Calu3 (cell line): ENCODE measurements around the gene CPAMD8. TPM values are rescaled to one million over a fixed set of nuclear protein-coding genes. Genes with fewer than 3 reads are reported as not detected.

Experiments used
- BruUV-seq: library from RNA; stranded (reverse); fragments of 400-500 nt; replicated peaks from 2 replicates; lab custom pipeline; 2021; lab: Mats Ljungman, UMichigan
- CTCF ChIA-PET: fragments of 300-600 bp; sonication (Branson Sonifier 250); formaldehyde crosslinking; loops from one replicate; lab custom pipeline; 2022; ENCODE audit warnings: antibody characterized with exemption; lab: Charles Lee
- DNase-seq: peaks from one replicate; pipeline ENCODE4 v3.0.0; 2022
- H3K27ac Mint-ChIP-seq: one replicate; pipeline ENCODE4 v1.8.0; 2022; ENCODE audit warnings: mixed read lengths; ENCODE audit not compliant: unreplicated experiment
- H3K27me3 Mint-ChIP-seq: one replicate; pipeline ENCODE4 v1.8.0; 2022; ENCODE audit warnings: mixed read lengths; ENCODE audit not compliant: unreplicated experiment
- H3K36me3 Mint-ChIP-seq: one replicate; pipeline ENCODE4 v1.8.0; 2022; ENCODE audit warnings: mild to moderate bottlenecking, moderate library complexity, mixed read lengths; ENCODE audit not compliant: insufficient read depth, unreplicated experiment
- H3K4me1 Mint-ChIP-seq: one replicate; pipeline ENCODE4 v1.8.0; 2022; ENCODE audit warnings: mild to moderate bottlenecking, low read depth, mixed read lengths; ENCODE audit not compliant: unreplicated experiment
- H3K4me3 Mint-ChIP-seq: one replicate; pipeline ENCODE4 v1.8.0; 2022; ENCODE audit warnings: mild to moderate bottlenecking, low read depth, moderate library complexity, mixed read lengths; ENCODE audit not compliant: unreplicated experiment
- H3K9me3 Mint-ChIP-seq: one replicate; pipeline ENCODE4 v1.8.0; 2022; ENCODE audit warnings: low read depth, mixed read lengths; ENCODE audit not compliant: unreplicated experiment
- intact Hi-C: fragments of 100-400 bp; cut with micrococcal nuclease; formaldehyde crosslinking; loops from one replicate; pipeline ENCODE4 v1.10.0; 2022; ENCODE audit not compliant: unreplicated experiment
- total RNA-seq: library from RNA; stranded (reverse); gene quantifications from 2 replicates; pipeline ENCODE4 v1.2.3, GENCODE V29; 2022
- TF ChIP-seq, protein P1 (sequence below): fragments of 200-600 bp; IDR thresholded peaks from one replicate; pipeline ENCODE4 v1.8.0; 2022; ENCODE audit warnings: antibody characterized with exemption; ENCODE audit not compliant: unreplicated experiment

Gene CPAMD8
- total RNA-seq, 1 experiment from 2014 or later = 5.8 TPM

GRCh38 chr19:16882146-16882545 lies 144.5 kb downstream of the CPAMD8 start:
- DNase-seq = no peak
- peaks cover 8% of the 10 kb centered on the region for H3K9me3 Mint-ChIP-seq
- no peak overlapping the region for H3K4me3 Mint-ChIP-seq
- intact Hi-C loops = no loop called here
- peaks cover 27% of the 10 kb centered on the region for H3K36me3 Mint-ChIP-seq
- no peak overlapping the region for H3K27ac Mint-ChIP-seq
- BruUV-seq = no TSS peak
- TF ChIP-seq, protein P1, sequence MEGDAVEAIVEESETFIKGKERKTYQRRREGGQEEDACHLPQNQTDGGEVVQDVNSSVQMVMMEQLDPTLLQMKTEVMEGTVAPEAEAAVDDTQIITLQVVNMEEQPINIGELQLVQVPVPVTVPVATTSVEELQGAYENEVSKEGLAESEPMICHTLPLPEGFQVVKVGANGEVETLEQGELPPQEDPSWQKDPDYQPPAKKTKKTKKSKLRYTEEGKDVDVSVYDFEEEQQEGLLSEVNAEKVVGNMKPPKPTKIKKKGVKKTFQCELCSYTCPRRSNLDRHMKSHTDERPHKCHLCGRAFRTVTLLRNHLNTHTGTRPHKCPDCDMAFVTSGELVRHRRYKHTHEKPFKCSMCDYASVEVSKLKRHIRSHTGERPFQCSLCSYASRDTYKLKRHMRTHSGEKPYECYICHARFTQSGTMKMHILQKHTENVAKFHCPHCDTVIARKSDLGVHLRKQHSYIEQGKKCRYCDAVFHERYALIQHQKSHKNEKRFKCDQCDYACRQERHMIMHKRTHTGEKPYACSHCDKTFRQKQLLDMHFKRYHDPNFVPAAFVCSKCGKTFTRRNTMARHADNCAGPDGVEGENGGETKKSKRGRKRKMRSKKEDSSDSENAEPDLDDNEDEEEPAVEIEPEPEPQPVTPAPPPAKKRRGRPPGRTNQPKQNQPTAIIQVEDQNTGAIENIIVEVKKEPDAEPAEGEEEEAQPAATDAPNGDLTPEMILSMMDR = no peak
- no peaks in the 10 kb centered on the region for H3K4me1 Mint-ChIP-seq
- H3K27me3 Mint-ChIP-seq = no peaks in the 10 kb centered on the region
- CTCF ChIA-PET = no interaction called here

DNA sequence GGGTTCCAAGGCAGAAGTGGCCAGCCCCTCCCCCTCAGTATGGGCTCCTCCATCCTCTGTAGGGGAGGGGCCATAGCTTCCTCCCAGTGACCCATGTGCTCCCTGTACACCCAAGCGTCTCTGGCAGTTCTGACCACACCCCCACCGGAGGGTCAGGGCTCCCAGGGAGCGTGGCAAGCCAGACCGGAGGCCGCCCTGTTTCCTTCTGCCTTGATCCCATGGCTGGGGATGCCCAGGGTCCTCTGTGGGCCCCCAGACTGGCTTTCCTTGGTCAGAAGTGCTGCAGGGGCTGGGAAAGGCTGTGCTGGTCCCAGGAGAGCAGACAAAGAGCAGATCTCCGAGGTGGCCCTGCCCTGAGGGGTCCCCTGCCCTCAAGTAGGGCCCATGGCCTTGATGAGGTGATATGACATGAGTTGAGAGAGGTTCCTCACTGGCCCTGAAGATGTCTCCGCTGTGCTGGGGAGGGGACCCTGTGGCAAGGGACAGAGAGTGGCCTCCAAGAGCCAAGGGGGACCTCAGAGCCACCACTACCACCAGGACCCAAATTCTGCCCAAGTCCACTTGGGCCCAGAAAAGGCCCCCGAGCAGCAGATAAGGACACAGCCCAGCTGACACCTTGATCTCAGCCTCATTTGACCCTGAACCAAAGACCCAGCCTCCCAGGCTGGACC lies 145.6 kb downstream of the CPAMD8 start:
- H3K9me3 Mint-ChIP-seq = peaks cover 8% of the 10 kb centered on the region
- CTCF ChIA-PET = interaction anchor here (0.7 kb wide), 1 partner anchor 109 kb away, joined by 4 read pairs; no protein-coding TSS in a partner anchor
- BruUV-seq = no TSS peak
- TF ChIP-seq, protein P1 = no peak
- no peaks in the 10 kb centered on the region for H3K27me3 Mint-ChIP-seq
- no peaks in the 10 kb centered on the region for H3K4me1 Mint-ChIP-seq
- DNase-seq = no peak
- peaks cover 28% of the 10 kb centered on the region for H3K36me3 Mint-ChIP-seq
- no peak overlapping the region for H3K27ac Mint-ChIP-seq
- intact Hi-C loops = no loop called here
- no peak overlapping the region for H3K4me3 Mint-ChIP-seq

GRCh38 chr19:16878181-16878965 lies 148.2 kb downstream of the CPAMD8 start:
- H3K9me3 Mint-ChIP-seq = peaks cover 19% of the 10 kb centered on the region
- H3K27me3 Mint-ChIP-seq = no peaks in the 10 kb centered on the region
- peaks cover 45% of the 10 kb centered on the region for H3K36me3 Mint-ChIP-seq
- no peak overlapping the region for H3K27ac Mint-ChIP-seq
- TF ChIP-seq, protein P1 = no peak
- intact Hi-C loops = no loop called here
- no peak for DNase-seq
- no TSS peak for BruUV-seq
- CTCF ChIA-PET = no interaction called here
- H3K4me1 Mint-ChIP-seq = peaks cover 9% of the 10 kb centered on the region
- H3K4me3 Mint-ChIP-seq = no peak overlapping the region

DNA sequence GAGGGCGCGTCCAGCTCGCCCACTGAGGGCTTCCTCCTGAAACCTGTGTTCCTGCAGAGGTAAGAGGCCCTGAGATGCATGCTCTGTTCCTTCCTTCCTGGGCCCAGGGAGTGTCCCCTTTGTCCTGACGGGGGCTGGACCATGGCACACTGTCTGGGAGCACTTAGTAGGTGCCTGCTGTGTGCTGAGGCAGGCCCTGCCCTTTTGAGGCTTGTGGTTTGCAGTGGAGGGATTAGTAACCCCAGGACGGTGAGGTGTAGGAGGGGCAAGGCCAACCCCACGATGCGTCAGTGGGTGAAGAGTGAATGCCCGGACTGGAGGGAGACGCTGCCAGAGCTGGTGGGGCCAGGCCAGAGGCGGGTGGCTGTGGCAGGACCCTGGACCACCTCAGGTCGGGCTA lies 149.0 kb downstream of the CPAMD8 start:
- Mint-ChIP-seq H3K27me3 (no peaks in the 10 kb centered on the region), H3K4me3 (no peak overlapping the region), H3K27ac (no peak overlapping the region), H3K9me3 (peaks cover 16% of the 10 kb centered on the region), H3K36me3 (peaks cover 45% of the 10 kb centered on the region), H3K4me1 (peaks cover 9% of the 10 kb centered on the region)
- CTCF ChIA-PET = no interaction called here
- DNase-seq = no peak
- TF ChIP-seq, protein P1 = no peak
- BruUV-seq = no TSS peak
- intact Hi-C loops = no loop called here
